Epithelial cell of esophagus (primary cell): ENCODE results near the gene PAK1.

ENCODE experiments used
- DNase-seq: peaks from one replicate; pipeline ENCODE4 v3.0.0; 2010; ENCODE audit warnings: low read depth
- H3K4me3 ChIP-seq: 2 replicates; pipeline ENCODE4 v1.5.1; 2011; ENCODE audit warnings: mild to moderate bottlenecking, low read length, control low read depth
- TF ChIP-seq, protein P1 (sequence below): IDR thresholded peaks from 2 replicates; pipeline ENCODE4 v1.5.1; 2011; ENCODE audit warnings: low read depth, mild to moderate bottlenecking, low read length, control low read depth, inconsistent platforms; ENCODE audit not compliant: insufficient read depth; ENCODE audit errors: missing control alignments

PAK1 gene

DNA sequence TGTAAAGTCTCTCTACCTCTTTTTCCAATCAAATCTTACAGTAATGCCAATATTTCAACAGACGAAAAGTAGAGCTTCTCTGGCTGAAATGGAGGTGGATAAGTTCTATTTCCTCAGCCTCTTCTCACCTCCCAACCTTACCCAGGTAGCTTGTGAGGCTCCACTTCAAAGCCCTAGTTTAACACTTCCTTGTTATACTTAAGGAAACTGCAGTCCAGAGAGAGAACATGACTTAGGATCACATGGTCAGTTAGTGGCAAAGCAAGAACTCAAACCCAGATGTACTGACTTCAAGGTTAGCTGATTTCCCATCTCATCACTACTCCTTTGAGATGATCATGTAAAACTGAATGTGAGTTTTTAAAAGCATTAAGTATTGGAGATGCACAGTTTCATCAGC is 32.5 kb downstream of the PAK1 start:
- H3K4me3 ChIP-seq, result no peak overlapping the region
- DNase-seq, result no peak
- TF ChIP-seq, protein P1, sequence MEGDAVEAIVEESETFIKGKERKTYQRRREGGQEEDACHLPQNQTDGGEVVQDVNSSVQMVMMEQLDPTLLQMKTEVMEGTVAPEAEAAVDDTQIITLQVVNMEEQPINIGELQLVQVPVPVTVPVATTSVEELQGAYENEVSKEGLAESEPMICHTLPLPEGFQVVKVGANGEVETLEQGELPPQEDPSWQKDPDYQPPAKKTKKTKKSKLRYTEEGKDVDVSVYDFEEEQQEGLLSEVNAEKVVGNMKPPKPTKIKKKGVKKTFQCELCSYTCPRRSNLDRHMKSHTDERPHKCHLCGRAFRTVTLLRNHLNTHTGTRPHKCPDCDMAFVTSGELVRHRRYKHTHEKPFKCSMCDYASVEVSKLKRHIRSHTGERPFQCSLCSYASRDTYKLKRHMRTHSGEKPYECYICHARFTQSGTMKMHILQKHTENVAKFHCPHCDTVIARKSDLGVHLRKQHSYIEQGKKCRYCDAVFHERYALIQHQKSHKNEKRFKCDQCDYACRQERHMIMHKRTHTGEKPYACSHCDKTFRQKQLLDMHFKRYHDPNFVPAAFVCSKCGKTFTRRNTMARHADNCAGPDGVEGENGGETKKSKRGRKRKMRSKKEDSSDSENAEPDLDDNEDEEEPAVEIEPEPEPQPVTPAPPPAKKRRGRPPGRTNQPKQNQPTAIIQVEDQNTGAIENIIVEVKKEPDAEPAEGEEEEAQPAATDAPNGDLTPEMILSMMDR, result no peak

GRCh38 chr11:77440678-77441077 is 33.2 kb downstream of the PAK1 start:
- DNase-seq, result no peak
- TF ChIP-seq, protein P1, result no peak
- no peak overlapping the region for H3K4me3 ChIP-seq

DNA sequence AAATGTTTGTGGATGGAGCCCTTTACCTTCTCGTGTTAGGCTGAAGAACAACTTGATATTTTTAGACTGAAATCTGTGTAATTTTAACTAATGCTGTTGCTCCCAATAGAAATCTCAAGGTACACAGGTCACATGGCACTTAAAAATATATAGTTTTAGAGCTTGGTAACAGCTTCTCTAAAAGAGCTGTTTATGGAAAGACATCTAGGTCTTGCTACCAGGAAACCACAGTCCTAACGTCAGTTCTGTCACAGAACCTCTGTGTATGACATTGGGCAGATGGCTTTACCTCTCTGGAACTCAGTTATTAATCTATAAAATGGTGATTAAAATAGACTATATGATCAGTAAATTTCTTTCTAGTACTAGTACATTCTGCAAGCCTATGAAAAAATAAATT is 35.4 kb downstream of the PAK1 start:
- DNase-seq, result no peak
- H3K4me3 ChIP-seq, result no peak overlapping the region
- TF ChIP-seq, protein P1, result no peak

- H3K4me3 ChIP-seq, result no peak overlapping the region
- TF ChIP-seq, protein P1, result no peak
- no peak for DNase-seq
Measured at GRCh38 chr11:77436969-77437368, 36.9 kb downstream of the PAK1 start.

- TF ChIP-seq, protein P1, result no peak
Measured at GRCh38 chr11:77436506-77436905, 37.4 kb downstream of the PAK1 start.

GRCh38 chr11:77435972-77436371 is 37.9 kb downstream of the PAK1 start:
- DNase-seq, result no peak
- TF ChIP-seq, protein P1, result no peak
- H3K4me3 ChIP-seq, result no peak overlapping the region

More at GRCh38 chr11:77436506-77436905, 37.4 kb downstream of the PAK1 start:
- H3K4me3 ChIP-seq, result no peak overlapping the region
- DNase-seq, result no peak

DNA sequence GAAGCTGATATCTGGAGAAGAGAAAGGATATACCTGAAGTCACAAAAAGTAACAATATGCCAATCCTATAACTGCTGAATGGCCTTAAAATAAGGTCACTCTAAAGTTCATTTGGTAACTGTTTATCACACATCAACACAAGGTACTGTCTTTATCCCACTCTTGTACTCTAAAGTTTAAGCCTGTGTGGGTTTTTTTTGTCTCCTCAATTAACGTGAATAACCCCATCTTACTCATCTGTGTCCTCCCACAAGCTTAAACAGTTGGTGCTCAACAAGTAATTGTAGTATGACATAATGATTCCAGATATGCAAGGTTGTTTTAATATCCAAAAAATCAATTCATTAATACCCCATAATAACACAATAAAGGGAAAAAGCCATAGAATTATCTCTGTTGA is 42.1 kb downstream of the PAK1 start:
- DNase-seq, result no peak
- no peak overlapping the region for H3K4me3 ChIP-seq

More for the DNA sequence above, 42.1 kb downstream of the PAK1 start:
- TF ChIP-seq, protein P1, result no peak
